GM11168 (cell line): ENCODE data around the gene ASTN2.

Source experiments
- in situ Hi-C: fragments of 300-500 bp; cut with MboI; formaldehyde crosslinking; loops from one replicate; pipeline ENCODE4 v1.12.0; 2022; ENCODE audit warnings: low sequenced_read_pairs; ENCODE audit not compliant: unreplicated experiment

Gene ASTN2

GRCh38 chr9:116797276-116797675, 617.6 kb downstream of the ASTN2 start:
- in situ Hi-C loops, result no loop called here

- in situ Hi-C loops, result no loop called here
Measured at GRCh38 chr9:116796669-116797068, 618.2 kb downstream of the ASTN2 start.

- in situ Hi-C loops, result no loop called here
Measured at GRCh38 chr9:116795821-116796220, 619.0 kb downstream of the ASTN2 start.

DNA sequence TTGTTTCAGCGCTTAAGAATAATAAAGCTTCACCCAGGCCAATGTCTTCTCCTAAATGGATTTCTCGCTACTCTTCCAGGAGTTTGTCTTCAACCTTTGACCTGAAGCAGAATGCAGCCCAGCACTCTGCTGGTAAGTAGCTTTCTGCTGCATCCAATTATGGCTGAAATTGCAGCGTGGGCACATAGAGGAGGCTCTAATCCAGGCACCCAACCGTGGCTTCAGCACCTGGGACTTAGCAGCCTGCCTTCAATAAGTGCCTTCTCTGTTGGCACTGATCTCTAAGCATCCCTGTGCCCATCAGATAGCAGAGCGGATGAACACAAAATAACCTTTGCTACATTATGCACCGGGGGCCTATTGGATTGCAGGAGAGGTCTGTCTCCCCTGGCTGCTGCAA, 622.6 kb downstream of the ASTN2 start:
- in situ Hi-C loops, result no loop called here

- in situ Hi-C loops, result no loop called here
Measured at GRCh38 chr9:116791326-116791725, 623.5 kb downstream of the ASTN2 start.

- in situ Hi-C loops, result no loop called here
Measured at GRCh38 chr9:116789081-116789480, 625.8 kb downstream of the ASTN2 start.

DNA sequence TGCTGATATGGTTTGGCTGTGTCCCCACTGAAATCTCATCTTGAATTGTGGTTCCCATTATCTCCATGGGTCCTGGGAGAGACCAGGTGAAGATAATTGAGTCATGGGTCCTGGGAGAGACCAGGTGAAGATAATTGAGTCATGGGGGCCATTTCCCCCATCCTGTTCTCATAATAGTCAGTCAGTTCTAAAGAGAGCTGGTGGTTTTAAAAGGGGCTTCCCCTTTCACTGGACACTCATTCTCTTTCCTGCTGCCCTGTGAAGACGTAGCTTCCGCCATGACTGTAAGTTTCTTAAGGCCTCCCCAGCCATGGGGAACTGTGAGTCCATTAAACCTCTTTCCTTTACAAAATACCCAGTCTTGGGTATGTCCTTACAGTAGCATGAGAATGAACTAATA, 628.1 kb downstream of the ASTN2 start:
- in situ Hi-C loops, result no loop called here

DNA sequence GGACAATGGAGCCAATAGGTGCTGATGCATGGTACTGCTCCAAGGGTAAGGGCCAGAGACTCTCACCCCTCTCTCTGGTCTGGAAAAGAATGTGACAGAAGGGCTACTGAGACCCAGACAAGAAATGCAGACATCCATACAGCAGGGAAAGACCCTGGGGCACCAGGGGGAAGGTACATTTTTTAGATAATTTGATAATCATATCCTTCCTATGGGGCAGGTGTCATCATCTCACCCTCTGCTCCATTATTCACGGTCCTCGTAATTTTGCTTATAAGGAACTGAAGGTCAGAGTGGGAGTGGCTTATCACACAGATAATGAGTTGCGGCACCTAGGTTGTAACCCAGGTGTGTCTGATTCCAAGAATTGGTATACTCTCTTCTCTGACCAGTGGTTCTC, 637.7 kb downstream of the ASTN2 start:
- in situ Hi-C loops, result no loop called here

GRCh38 chr9:116774421-116775180, 640.3 kb downstream of the ASTN2 start:
- in situ Hi-C loops, result no loop called here

GRCh38 chr9:116767219-116767618, 647.6 kb downstream of the ASTN2 start:
- in situ Hi-C loops, result no loop called here

DNA sequence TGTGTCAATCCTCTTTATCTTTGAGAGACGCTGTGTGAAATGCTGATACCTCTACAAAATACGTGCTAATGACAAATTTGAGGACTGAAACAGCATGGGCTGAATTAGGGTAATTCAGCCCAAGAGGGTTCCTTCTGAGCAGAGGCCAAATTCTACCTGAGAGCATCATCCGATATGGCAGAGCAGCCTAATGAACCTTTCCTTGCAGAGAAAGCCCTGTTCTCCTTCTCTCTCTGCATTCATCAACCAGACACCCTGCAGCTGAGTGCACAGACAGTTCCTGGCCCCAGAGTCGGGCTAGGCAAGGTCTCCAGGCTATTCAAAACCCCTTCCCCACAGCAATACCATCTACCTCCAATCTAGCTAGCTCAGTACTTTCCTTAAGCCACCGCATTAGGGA, 649.8 kb downstream of the ASTN2 start:
- in situ Hi-C loops, result no loop called here

DNA sequence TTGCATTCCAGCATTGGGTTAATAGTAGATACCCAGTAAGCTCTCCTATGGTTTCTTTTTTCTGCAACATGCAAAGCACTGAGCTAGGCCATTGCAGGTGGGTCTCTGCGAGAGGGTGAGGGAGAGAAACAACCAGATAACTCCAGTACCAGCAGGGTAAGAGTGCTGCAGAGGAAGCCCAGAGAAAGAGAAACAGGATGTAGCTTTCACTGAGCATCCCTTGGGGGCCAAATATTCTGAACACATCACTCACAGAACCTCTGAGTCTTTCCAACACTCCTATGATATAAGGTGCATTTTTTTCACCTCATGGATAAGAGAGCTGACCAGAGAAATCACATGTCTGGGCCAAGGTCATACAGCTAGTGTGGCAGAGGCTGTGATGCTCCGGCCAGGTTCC, 651.1 kb downstream of the ASTN2 start:
- in situ Hi-C loops, result no loop called here

DNA sequence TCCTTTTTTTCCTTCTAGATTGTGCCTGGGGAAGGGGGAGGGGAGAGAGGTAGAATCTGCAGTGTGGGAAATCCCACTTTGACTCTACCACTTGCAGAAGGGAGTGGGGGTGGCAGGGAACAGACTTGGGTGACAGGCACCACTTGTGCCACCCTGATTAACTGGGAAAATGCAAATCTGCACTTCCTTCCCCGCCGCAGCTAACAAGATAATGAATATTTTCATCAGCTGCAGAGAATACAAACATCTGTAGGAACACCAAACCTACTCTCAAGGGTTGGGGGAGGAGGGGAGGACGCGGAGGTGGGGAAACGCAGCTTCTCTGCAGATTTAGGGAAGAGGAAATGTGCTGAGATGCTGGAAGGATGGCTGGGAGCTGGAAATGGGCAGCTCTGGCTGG, 654.2 kb downstream of the ASTN2 start:
- in situ Hi-C loops, result no loop called here

GRCh38 chr9:116757030-116757429, 657.8 kb downstream of the ASTN2 start:
- in situ Hi-C loops, result no loop called here

DNA sequence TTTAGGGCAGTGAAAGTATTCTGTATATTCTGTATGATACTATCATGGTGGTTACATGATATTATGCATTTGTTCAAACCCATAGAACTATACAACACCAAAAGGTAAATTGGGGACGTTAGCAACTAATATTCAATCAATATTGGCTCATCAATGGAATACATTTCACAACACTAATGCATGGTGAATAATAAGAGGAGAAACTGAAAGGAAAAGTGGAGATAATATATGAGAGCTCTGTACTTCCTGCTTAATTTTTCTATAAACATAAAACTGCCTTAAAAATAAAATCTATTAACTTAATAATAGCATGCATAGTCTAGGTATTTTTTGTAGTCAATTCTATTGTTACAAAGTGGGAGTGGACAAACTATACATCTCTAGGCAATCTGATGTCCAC, 661.5 kb downstream of the ASTN2 start:
- in situ Hi-C loops, result no loop called here

DNA sequence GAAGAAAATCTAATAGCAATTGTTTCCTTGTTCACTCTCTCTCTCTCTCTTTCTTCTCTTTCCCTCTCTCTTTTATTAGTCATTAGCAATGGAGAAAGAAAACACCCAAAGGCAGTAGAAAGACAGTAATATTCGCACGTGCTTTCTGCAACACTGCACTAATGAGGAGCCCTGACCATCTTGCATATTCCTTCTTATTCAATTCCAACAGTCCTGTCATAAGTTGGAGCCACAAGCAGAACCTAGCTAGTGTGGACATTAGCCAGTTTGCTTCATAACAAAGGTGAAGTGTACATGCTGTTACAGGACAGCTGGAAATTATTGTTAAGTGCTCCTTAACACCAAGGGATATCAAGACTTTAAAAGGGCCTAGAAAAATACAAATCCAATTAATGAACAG, 664.3 kb downstream of the ASTN2 start:
- in situ Hi-C loops, result no loop called here

- in situ Hi-C loops, result no loop called here
Measured at GRCh38 chr9:116749772-116750171, 665.1 kb downstream of the ASTN2 start.

- in situ Hi-C loops, result no loop called here
Measured at GRCh38 chr9:116749176-116749575, 665.7 kb downstream of the ASTN2 start.

- in situ Hi-C loops, result no loop called here
Measured at GRCh38 chr9:116741742-116742141, 673.1 kb downstream of the ASTN2 start.

GRCh38 chr9:116741086-116741740, 673.6 kb downstream of the ASTN2 start:
- in situ Hi-C loops, result no loop called here

DNA sequence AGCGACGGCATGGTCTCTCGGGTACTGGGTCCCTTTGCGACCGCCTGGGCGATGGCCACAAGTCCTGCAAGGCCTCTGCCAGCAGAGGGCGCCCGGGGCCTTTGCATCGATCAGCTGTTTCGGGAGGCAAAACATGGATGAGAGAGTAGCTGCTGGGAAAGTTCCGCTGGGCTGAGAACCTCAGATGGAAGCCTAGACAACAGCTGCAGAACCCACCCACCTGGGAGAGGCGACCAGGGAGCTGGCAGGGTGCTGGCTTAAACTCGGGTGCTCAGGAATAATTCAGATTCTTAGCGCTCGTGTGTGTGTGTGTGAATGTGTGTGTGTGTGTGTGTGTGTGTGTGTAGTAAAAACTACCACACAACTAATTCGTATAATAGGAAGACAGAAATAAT, 677.7 kb downstream of the ASTN2 start:
- in situ Hi-C loops, result loop anchor here (10.0 kb wide), 1 partner anchor 118 kb away; no protein-coding TSS in a partner anchor
